Stimulated activated CD4-positive, alpha-beta T cell treated with anti-CD3 and anti-CD28 coated beads, Interleukin-1b, Interleukin-23, amount 100 ng/mL, for 4 hours (primary cell): ENCODE data around the gene CDH4.

Experiments used
- DNase-seq, 2 donors: peaks; one replicate each; pipeline ENCODE4 v3.0.0-alpha.2; 2020; ENCODE audit warnings: low read depth in 2 of 2

Gene CDH4

DNA sequence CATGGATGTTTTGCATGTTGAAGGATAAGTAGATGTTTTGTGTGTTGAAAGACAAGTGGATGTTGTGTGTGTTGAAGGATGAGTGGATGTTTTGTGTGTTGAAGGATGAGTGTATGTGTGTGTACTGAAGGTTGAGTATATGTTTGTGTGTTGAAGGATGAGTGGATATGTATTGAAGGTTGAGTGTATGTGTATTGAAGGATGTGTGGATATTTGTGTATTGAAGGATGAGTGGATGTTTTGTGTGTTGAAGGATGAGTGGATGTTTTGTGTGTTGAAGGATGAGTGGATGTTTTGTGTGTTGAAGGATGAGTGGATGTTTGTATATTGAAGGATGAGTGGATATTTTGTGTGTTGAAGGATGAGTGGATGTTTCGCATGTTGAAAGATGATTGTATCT, 325.0 kb downstream of the CDH4 start:
- no peak for DNase-seq

GRCh38 chr20:61579908-61580307, 327.8 kb downstream of the CDH4 start:
- no peak for DNase-seq

- DNase-seq: no peak
Observed at GRCh38 chr20:61580958-61581824, 329.1 kb downstream of the CDH4 start.

DNA sequence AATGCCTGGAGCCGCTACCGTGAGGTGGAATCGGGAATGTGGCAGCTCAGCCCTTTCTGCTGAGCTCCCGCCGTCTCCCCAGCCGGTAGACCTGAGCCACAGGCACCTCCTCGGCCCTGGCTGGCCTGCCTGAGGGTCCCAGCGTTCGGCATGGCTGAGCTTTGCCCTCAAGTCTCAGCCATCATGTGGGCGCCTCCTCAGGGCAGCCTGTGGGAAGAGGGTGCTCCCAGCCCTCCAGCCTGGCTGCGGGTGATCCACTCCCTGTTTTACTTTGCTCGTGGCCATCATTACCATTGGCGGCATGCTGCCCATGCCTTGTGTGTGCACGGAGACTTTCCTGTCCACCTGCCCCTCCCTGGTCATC, 329.7 kb downstream of the CDH4 start:
- no peak for DNase-seq

- no peak for DNase-seq
Observed at GRCh38 chr20:61582196-61582923, 330.3 kb downstream of the CDH4 start.

DNA sequence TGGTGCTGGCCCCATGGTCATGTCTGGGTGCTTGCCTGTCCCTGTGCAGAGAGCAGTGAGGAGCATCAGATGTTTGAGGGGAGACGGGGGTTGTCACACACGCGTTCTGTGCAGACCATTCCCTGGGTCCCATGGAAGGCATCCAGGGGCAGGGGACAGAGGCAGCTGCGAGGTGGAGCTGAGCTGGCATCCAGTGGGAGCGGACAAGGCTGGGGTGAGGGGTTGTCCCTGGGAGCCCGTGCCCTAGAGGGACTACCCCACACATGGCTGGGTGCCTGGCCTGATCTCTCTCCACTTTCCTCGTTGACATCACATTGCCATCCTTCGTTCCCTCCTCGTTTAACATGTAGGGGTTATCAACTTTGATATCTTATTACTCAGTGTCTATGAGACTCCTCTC, 331.3 kb downstream of the CDH4 start:
- no peak for DNase-seq

- no peak for DNase-seq
Observed at GRCh38 chr20:61584851-61585250, 332.8 kb downstream of the CDH4 start.

DNA sequence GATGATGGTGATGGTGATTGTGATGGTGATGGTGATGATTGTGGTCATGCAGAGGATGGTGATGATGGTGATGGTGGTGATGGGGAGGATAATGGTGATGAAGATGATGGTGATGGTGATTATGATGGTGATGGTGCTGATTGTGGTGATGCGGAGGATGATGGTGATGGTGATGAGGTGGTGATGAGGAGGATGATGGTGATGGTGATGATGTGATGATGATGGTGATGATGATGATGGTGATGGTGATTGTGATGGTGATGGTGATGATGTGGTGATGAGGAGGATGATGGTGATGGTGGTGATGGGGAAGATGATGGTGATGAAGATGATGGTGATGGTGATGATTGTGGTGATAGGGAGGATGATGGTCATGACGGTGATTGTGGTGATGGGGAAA, 333.7 kb downstream of the CDH4 start:
- no peak for DNase-seq

DNA sequence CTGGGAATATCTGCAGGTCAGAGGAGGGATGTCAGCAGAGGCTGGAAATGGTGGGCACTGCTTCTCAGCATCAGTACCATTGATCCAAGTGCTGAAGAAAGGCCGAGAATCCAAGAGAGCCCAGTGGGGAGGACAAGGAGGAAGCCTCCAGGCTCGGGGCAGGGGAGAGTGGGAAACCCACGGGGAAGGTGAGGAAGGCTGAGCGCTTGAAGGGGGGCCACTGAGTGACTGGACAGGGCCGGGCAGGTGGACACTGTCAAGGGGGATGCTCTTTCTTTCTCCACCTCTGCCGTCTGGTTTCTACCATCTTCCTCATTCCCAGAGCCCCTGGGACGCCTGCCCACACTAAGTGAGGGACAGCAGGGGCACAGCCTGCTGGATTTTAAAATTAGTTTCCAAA, 335.0 kb downstream of the CDH4 start:
- no peak for DNase-seq

- DNase-seq: no peak
Observed at GRCh38 chr20:61587681-61588289, 335.7 kb downstream of the CDH4 start.

- DNase-seq: no peak
Observed at GRCh38 chr20:61588411-61589385, 336.6 kb downstream of the CDH4 start.

GRCh38 chr20:61590236-61590635, 338.2 kb downstream of the CDH4 start:
- DNase-seq: no peak

GRCh38 chr20:61593516-61593915, 341.5 kb downstream of the CDH4 start:
- no peak for DNase-seq

GRCh38 chr20:61594198-61594597, 342.1 kb downstream of the CDH4 start:
- no peak for DNase-seq

GRCh38 chr20:61595216-61595615, 343.2 kb downstream of the CDH4 start:
- DNase-seq: no peak

DNA sequence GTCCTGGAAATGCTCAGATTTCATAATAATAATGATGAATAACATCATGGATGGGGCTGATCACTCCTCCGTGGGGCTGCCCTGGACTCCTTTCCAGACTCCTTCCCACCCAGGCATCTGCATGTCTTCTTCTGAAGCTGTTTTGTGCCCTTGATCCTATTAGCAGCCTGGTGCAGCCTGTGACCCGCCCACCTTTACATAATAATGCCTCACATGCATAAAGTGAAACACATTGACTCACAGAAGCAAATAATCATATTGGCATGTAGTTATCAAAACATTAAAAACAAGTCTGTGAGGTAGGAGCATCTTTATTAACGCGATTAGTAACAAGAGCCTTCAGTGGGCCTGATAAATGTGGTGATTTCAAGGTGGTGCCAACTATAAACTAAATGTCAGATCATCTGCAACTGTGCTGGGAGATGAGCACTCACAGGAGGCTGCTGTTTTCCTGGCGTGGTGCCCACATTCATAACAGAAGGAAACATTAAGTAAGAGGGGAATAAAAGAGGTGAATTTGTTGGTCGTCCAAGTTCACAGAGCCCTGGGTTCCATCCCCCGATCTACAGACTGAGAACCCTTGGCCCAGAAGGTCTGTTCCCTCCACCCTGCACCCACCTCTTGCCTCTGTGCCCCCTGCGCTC, 344.7 kb downstream of the CDH4 start:
- no peak for DNase-seq

GRCh38 chr20:61597996-61598395, 345.9 kb downstream of the CDH4 start:
- no peak for DNase-seq

DNA sequence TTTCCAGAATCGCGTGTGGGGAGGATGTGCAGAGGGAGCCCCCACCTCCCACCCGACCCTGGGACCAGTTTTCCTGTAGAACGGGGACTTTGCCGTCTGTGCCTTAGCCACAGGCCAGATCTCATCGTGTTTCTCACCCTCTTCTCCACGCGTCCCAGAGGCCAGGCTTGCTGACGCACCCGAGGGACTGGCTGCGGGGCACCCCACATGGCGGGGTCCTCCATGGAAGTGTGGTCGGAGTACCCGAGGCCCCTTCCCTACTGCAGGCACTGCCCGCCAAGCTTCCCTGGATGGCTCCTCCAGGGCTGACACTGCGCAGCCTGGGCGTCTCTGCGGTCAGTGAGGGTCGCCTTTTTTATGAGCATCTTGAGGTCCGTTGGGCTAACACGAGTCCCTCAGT, 346.5 kb downstream of the CDH4 start:
- no peak for DNase-seq

DNA sequence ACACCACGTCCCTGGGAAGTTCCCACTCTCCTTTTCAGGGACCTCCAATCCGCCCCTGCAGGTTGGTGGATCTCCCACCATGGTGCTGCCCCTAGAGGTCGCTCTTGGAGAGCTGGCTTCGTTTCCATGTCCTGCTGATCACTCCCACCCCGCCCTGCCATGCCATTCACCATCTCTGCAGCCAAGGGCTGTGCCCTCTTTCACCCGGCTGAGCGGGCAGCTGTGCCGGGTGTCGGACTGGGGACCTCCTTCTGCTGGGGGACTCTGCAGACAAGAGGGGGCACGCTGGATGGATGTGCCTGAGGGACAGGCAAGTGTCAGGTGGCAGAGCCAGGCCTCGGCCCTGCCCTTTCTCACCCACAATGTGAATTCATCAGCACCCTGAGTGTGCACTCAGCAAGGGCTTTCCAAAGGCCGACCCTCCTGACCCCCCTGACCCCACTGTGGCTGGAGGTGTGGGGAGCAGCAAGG, 347.0 kb downstream of the CDH4 start:
- DNase-seq: no peak

DNA sequence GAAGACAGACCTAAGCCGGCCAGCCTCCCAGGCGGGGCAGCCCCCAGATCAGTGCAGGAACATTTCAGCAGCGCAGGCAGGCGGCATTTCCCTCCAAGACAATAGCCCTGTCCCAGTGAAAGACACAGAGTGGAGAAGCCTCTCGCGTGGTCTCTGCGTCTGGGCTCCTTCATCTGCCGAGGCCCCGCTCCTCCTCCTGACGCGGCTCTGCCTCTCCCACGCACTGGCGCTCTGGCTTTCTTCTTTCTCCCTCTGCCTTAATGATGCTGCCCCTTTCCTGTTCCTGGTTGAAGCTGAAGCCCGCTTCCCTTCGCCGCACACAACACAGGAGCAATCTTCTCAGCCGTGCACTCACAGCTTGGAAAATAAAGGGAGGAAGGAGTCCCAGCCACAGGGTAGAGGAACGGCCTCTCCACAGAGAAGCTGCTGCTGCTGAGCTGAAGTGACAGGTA, 347.5 kb downstream of the CDH4 start:
- DNase-seq: no peak

- no peak for DNase-seq
Observed at GRCh38 chr20:61600016-61600415, 348.0 kb downstream of the CDH4 start.
